ENCODE results near the gene LRRC4B.

DNA sequence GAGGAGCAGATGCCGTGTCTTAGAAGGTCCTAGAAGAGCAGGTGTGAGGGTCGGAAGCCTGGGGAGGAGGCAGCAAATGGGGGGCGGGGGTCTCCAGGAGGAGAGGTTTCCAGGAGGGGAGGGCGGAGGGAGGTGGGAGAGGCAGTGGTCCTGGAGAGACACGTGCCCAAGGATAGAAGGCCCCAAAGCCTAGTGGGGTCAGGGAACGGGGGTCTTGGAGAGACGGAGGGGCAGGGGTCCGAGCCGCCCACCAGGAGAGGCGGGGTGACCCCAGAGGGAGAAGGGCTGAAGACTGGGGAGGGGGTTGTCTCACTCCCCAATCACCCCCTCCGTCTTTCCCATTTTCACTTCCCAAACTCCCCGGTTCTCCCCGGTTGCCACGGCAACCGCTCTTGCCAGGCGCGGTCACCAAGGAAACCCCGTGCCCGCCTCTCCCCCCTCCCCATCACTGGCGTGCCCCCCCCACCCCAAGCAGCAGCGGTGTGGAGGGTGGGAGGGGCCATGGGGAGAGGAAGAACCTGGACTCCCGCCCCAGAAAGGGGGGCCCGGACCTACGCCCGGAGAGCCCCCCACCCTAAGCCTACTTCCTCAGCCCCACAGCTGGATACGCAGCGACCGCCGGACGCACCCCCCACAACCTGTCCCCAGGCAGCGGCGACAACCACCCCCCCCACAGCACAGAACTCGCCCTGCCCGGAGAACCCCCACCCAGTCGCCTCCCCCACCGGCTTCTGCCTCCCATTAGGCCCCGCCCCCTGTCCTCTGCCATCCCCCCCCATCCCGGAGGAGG is 988 bp downstream of the LRRC4B start:
- TF ChIP-seq, protein P1, sequence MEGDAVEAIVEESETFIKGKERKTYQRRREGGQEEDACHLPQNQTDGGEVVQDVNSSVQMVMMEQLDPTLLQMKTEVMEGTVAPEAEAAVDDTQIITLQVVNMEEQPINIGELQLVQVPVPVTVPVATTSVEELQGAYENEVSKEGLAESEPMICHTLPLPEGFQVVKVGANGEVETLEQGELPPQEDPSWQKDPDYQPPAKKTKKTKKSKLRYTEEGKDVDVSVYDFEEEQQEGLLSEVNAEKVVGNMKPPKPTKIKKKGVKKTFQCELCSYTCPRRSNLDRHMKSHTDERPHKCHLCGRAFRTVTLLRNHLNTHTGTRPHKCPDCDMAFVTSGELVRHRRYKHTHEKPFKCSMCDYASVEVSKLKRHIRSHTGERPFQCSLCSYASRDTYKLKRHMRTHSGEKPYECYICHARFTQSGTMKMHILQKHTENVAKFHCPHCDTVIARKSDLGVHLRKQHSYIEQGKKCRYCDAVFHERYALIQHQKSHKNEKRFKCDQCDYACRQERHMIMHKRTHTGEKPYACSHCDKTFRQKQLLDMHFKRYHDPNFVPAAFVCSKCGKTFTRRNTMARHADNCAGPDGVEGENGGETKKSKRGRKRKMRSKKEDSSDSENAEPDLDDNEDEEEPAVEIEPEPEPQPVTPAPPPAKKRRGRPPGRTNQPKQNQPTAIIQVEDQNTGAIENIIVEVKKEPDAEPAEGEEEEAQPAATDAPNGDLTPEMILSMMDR (IDR thresholded peaks at IDR 0.05) = no peak
- no peak for TF ChIP-seq POLR2A (IDR thresholded peaks at IDR 0.05)
